Sciatic nerve (tissue), 2 donors: ENCODE results near the gene METTL16. TPM values are rescaled to one million over a fixed set of nuclear protein-coding genes. Genes with fewer than 3 reads are reported as not detected.

Source experiments
- ATAC-seq: fragments of 200-7000 bp; cut with Tn5 transposase; one replicate; pipeline ENCODE4 v1.9.1; 2020; ENCODE audit warnings: mild to moderate bottlenecking, moderate library complexity
- DNase-seq: peaks from one replicate; pipeline ENCODE4 v3.0.0-alpha.2; 2020; ENCODE audit warnings: low spot score
- intact Hi-C: fragments of 100-400 bp; cut with DNase I; formaldehyde crosslinking; loops from one replicate; pipeline ENCODE4 v1.14.2; 2022
- total RNA-seq: library from RNA; stranded (reverse); fragmentation: NEBNext Ultra II Directional; extraction: Animal tissue kit (Norgen Biotek cat#: 25700); gene quantifications from one replicate; pipeline ENCODE4 v1.2.1, GENCODE V29; 2021
- donor health status: DM: no; HTN: no; CAD: no.
- donor health status: DM: no; HTN: no; CAD: no.

The METTL16 gene
- total RNA-seq, 1 donor from 2014 or later: 39.0 TPM

GRCh38 chr17:2390199-2390836 lies 121.4 kb downstream of the METTL16 start:
- intact Hi-C loops: no loop called here
- DNase-seq (no peak), ATAC-seq (no peak)

- no peak for DNase-seq
- intact Hi-C loops: loop anchor here (2.0 kb wide), 1 partner anchor 22 kb away; no protein-coding TSS in a partner anchor
- ATAC-seq: no peak
These were observed 123.0 kb downstream of the METTL16 start for GRCh38 chr17:2388683-2389055.

- ATAC-seq: no peak
- intact Hi-C loops: loop anchor here (2.0 kb wide), 1 partner anchor 23 kb away; no protein-coding TSS in a partner anchor
- no peak for DNase-seq
These were observed 123.5 kb downstream of the METTL16 start for GRCh38 chr17:2388020-2388682.

GRCh38 chr17:2387086-2388019 lies 124.3 kb downstream of the METTL16 start:
- DNase-seq (no peak), ATAC-seq (no peak)
- intact Hi-C loops: loop anchor here (2.0 kb wide), 1 partner anchor 23 kb away; no protein-coding TSS in a partner anchor

GRCh38 chr17:2386400-2387085 lies 125.1 kb downstream of the METTL16 start:
- no peak for ATAC-seq
- no peak for DNase-seq
- intact Hi-C loops: no loop called here

- no peak for DNase-seq
- intact Hi-C loops: no loop called here
- no peak for ATAC-seq
These were observed 126.2 kb downstream of the METTL16 start for GRCh38 chr17:2385240-2386210.

GRCh38 chr17:2384439-2385127 lies 127.1 kb downstream of the METTL16 start:
- DNase-seq (no peak), ATAC-seq (no peak)
- intact Hi-C loops: no loop called here

- intact Hi-C loops: no loop called here
- DNase-seq (no peak), ATAC-seq (no peak)
These were observed 128.0 kb downstream of the METTL16 start for GRCh38 chr17:2383628-2384167.

GRCh38 chr17:2380950-2381649 lies 130.6 kb downstream of the METTL16 start:
- DNase-seq (no peak), ATAC-seq (no peak)
- intact Hi-C loops: no loop called here

GRCh38 chr17:2380226-2380922 lies 131.3 kb downstream of the METTL16 start:
- ATAC-seq (no peak), DNase-seq (no peak)
- intact Hi-C loops: no loop called here

GRCh38 chr17:2379489-2380225 lies 132.0 kb downstream of the METTL16 start:
- ATAC-seq (no peak), DNase-seq (no peak)
- intact Hi-C loops: loop anchor here (5.0 kb wide), 1 partner anchor 38 kb away; no protein-coding TSS in a partner anchor

- ATAC-seq: no peak
- intact Hi-C loops: loop anchor here (5.0 kb wide), 1 partner anchor 38 kb away; no protein-coding TSS in a partner anchor
- DNase-seq: no peak
These were observed 132.8 kb downstream of the METTL16 start for GRCh38 chr17:2378905-2379304.

- no peak for ATAC-seq
- no peak for DNase-seq
- intact Hi-C loops: loop anchor here (5.0 kb wide), 1 partner anchor 40 kb away; no protein-coding TSS in a partner anchor
These were observed 134.0 kb downstream of the METTL16 start for GRCh38 chr17:2377659-2378058.

- no peak for DNase-seq
- ATAC-seq: no peak
- intact Hi-C loops: loop anchor here (5.0 kb wide), 1 partner anchor 41 kb away; no protein-coding TSS in a partner anchor
These were observed 135.6 kb downstream of the METTL16 start for GRCh38 chr17:2376107-2376506.

- no peak for DNase-seq
- intact Hi-C loops: loop anchor here (5.0 kb wide), 1 partner anchor 42 kb away; no protein-coding TSS in a partner anchor
- ATAC-seq: no peak
These were observed 136.3 kb downstream of the METTL16 start for GRCh38 chr17:2375406-2375805.
